WTC11 (cell line): Measurements from ENCODE around the gene PLS1. TPM values are rescaled to one million over a fixed set of nuclear protein-coding genes. Genes with fewer than 3 reads are reported as not detected.

Experiments used
- ATAC-seq: fragments of 200-7000 bp; cut with Tn5 transposase; 2 replicates; pipeline ENCODE4 v1.10.0; 2021; ENCODE audit warnings: mild to moderate bottlenecking, moderate library complexity
- CTCF ChIA-PET: fragments of 300-600 bp; sonication (Branson Sonifier 250); formaldehyde crosslinking; loops from one replicate; lab custom pipeline; 2021; ENCODE audit warnings: antibody characterized with exemption; lab: Charles Lee
- POLR2A ChIA-PET: fragments of 350-600 bp; sonication (Branson Sonifier 250); formaldehyde crosslinking; loops from one replicate; lab custom pipeline; 2021; ENCODE audit warnings: antibody characterized with exemption; lab: Charles Lee
- DNase-seq: peaks from one replicate; pipeline ENCODE4 v3.0.0; 2021; ENCODE audit warnings: low spot score
- H3K27ac Mint-ChIP-seq: 2 replicates; pipeline ENCODE4 v1.8.0; 2021; ENCODE audit warnings: mixed read lengths
- H3K27me3 Mint-ChIP-seq: 2 replicates; pipeline ENCODE4 v1.8.0; 2021; ENCODE audit warnings: low read depth, mild to moderate bottlenecking, moderate library complexity, mixed read lengths
- H3K36me3 Mint-ChIP-seq: 2 replicates; pipeline ENCODE4 v1.8.0; 2021; ENCODE audit warnings: mixed read lengths
- H3K4me1 Mint-ChIP-seq: 2 replicates; pipeline ENCODE4 v1.8.0; 2022; ENCODE audit warnings: mixed read lengths
- H3K4me3 Mint-ChIP-seq: 2 replicates; pipeline ENCODE4 v1.8.0; 2021; ENCODE audit warnings: mild to moderate bottlenecking, moderate library complexity, mixed read lengths
- H3K9me3 Mint-ChIP-seq: 2 replicates; pipeline ENCODE4 v1.8.0; 2021; ENCODE audit warnings: mixed read lengths
- ATF3 ChIP-seq: sonication (generic); formaldehyde crosslinking; conservative IDR thresholded peaks from 2 replicates; pipeline ENCODE4 v1.8.1; 2022; ENCODE audit warnings: mild to moderate bottlenecking, missing genetic modification reagents
- CDX4 ChIP-seq: fragments of 250-450 bp; sonication (Bioruptor Pico); IDR thresholded peaks from 2 replicates; pipeline ENCODE4 v1.9.0; 2021; ENCODE audit warnings: moderate library complexity, mild to moderate bottlenecking, inconsistent platforms, borderline replicate concordance
- CREB1 ChIP-seq: sonication (generic); formaldehyde crosslinking; IDR thresholded peaks from 2 replicates; pipeline ENCODE4 v1.8.0; 2023; ENCODE audit warnings: mild to moderate bottlenecking, missing genetic modification reagents
- E2F1 ChIP-seq: sonication (generic); formaldehyde crosslinking; IDR thresholded peaks from 2 replicates; pipeline ENCODE4 v1.8.0; 2022; ENCODE audit warnings: mild to moderate bottlenecking, missing genetic modification reagents
- ELF4 ChIP-seq: sonication (generic); formaldehyde crosslinking; IDR thresholded peaks from 2 replicates; pipeline ENCODE4 v1.8.1; 2022; ENCODE audit warnings: low read depth, mild to moderate bottlenecking, moderate library complexity, missing genetic modification reagents
- ETV6 ChIP-seq: sonication (generic); formaldehyde crosslinking; IDR thresholded peaks from 2 replicates; pipeline ENCODE4 v1.8.1; 2022; ENCODE audit warnings: mild to moderate bottlenecking, missing genetic modification reagents
- GTF2I ChIP-seq: fragments of 250-450 bp; sonication (Bioruptor Pico); conservative IDR thresholded peaks from 2 replicates; pipeline ENCODE4 v1.4.0; 2021; ENCODE audit warnings: mild to moderate bottlenecking
- NFATC4 ChIP-seq: fragments of 250-450 bp; sonication (Bioruptor Pico); IDR thresholded peaks from 2 replicates; pipeline ENCODE4 v1.9.0; 2021; ENCODE audit warnings: mild to moderate bottlenecking
- NFE2L1 ChIP-seq: sonication (generic); formaldehyde crosslinking; IDR thresholded peaks from 2 replicates; pipeline ENCODE4 v1.8.1; 2023; ENCODE audit warnings: missing genetic modification reagents
- NR1H2 ChIP-seq: sonication (generic); formaldehyde crosslinking; IDR thresholded peaks from 2 replicates; pipeline ENCODE4 v1.9.0; 2021; ENCODE audit warnings: mild to moderate bottlenecking, moderate library complexity, missing genetic modification reagents
- NR2C2 ChIP-seq: sonication (generic); formaldehyde crosslinking; IDR thresholded peaks from 2 replicates; pipeline ENCODE4 v1.8.0; 2022; ENCODE audit warnings: mild to moderate bottlenecking, missing genetic modification reagents
- NR3C1 ChIP-seq: sonication (generic); formaldehyde crosslinking; conservative IDR thresholded peaks from 2 replicates; pipeline ENCODE4 v1.8.1; 2023; ENCODE audit warnings: low read depth, mild to moderate bottlenecking, missing genetic modification reagents
- OVOL2 ChIP-seq: fragments of 250-450 bp; sonication (Bioruptor Pico); IDR thresholded peaks from 2 replicates; pipeline ENCODE4 v1.9.0; 2021; ENCODE audit warnings: mild to moderate bottlenecking, borderline replicate concordance
- PREB ChIP-seq: sonication (generic); formaldehyde crosslinking; IDR thresholded peaks from 2 replicates; pipeline ENCODE4 v1.8.1; 2022; ENCODE audit warnings: mild to moderate bottlenecking, missing genetic modification reagents, moderate library complexity, borderline replicate concordance
- SMAD3 ChIP-seq: sonication (generic); formaldehyde crosslinking; IDR thresholded peaks from 2 replicates; pipeline ENCODE4 v1.8.0; 2022; ENCODE audit warnings: missing genetic modification reagents, mild to moderate bottlenecking, borderline replicate concordance
- SOX15 ChIP-seq: fragments of 250-450 bp; sonication (Bioruptor Pico); IDR thresholded peaks from 2 replicates; pipeline ENCODE4 v1.9.0; 2021; ENCODE audit warnings: mild to moderate bottlenecking
- TEAD1 ChIP-seq: sonication (generic); formaldehyde crosslinking; IDR thresholded peaks from 2 replicates; pipeline ENCODE4 v1.8.0; 2022; ENCODE audit warnings: mild to moderate bottlenecking, missing genetic modification reagents
- ZNF121 ChIP-seq: sonication (generic); formaldehyde crosslinking; IDR thresholded peaks from 2 replicates; pipeline ENCODE4 v1.8.0; 2023; ENCODE audit warnings: missing genetic modification reagents
- ZNF219 ChIP-seq: sonication (generic); formaldehyde crosslinking; IDR thresholded peaks from 2 replicates; pipeline ENCODE4 v1.8.0; 2023; ENCODE audit warnings: missing genetic modification reagents, mild to moderate bottlenecking, borderline replicate concordance
- ZNF416 ChIP-seq: fragments of 250-450 bp; sonication (Bioruptor Pico); IDR thresholded peaks from 2 replicates; pipeline ENCODE4 v1.9.0; 2021; ENCODE audit warnings: mild to moderate bottlenecking, inconsistent platforms
- ZNF423 ChIP-seq: fragments of 250-450 bp; sonication (Bioruptor Pico); IDR thresholded peaks from 2 replicates; pipeline ENCODE4 v2.1.2; 2022; ENCODE audit warnings: mild to moderate bottlenecking, moderate library complexity
- total RNA-seq: library from RNA; stranded (reverse); gene quantifications from 3 replicates; pipeline ENCODE4 v1.2.3, GENCODE V29; 2021

The PLS1 gene
- total RNA-seq, 1 experiment from 2014 or later, result 26.4 TPM

DNA sequence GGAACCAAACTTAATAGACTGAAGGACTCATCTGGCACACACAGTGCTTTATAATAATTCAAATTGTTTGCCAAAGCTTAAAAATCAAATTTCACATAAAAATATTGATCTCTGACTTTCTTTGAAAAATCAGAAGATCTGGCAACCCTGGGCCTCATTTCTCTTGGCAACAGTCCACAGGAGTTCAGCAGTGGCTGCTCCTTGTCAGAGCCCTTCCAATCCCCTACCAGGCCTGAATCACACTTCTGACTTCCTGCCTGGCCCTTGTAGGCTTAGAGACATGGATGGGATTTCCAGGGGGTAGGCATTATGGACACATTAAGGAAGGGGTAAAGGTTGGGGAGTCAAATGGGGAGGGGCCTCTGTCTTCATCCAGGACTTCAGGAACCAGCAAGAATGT lies 55.5 kb downstream of the PLS1 start:
- Mint-ChIP-seq H3K9me3 (no peaks in the 10 kb centered on the region), H3K27ac (no peak overlapping the region), H3K4me3 (no peak overlapping the region), H3K27me3 (no peaks in the 10 kb centered on the region), H3K36me3 (no peaks in the 10 kb centered on the region), H3K4me1 (peaks cover 29% of the 10 kb centered on the region)
- ChIA-PET POLR2A (interaction anchor here (0.6 kb wide), 2 partner anchors 42 to 444 kb away, joined by 4 to 5 read pairs; no protein-coding TSS in a partner anchor), CTCF (no interaction called here)
- ATAC-seq, result no peak
- no peak for DNase-seq
- TF ChIP-seq ZNF416 (CRISPR knock-in tag) (no peak), GTF2I (CRISPR knock-in tag) (no peak), NFATC4 (CRISPR knock-in tag) (no peak), ETV6 (no peak)

GRCh38 chr3:142652826-142653292 lies 56.7 kb downstream of the PLS1 start:
- H3K27me3 Mint-ChIP-seq, result no peaks in the 10 kb centered on the region
- ChIA-PET CTCF (no interaction called here), POLR2A (no interaction called here)
- no peak overlapping the region for H3K27ac Mint-ChIP-seq
- ATAC-seq (no peak), DNase-seq (no peak)
- no peak overlapping the region for H3K4me3 Mint-ChIP-seq
- TF ChIP-seq GTF2I (CRISPR knock-in tag) (no peak), PREB (CRISPR knock-in tag) (no peak), OVOL2 (CRISPR knock-in tag) (no peak), ZNF219 (CRISPR knock-in tag) (no peak), NR2C2 (no peak), ELF4 (CRISPR knock-in tag) (no peak)
- no peaks in the 10 kb centered on the region for H3K36me3 Mint-ChIP-seq
- H3K4me1 Mint-ChIP-seq, result peaks cover 30% of the 10 kb centered on the region
- no peaks in the 10 kb centered on the region for H3K9me3 Mint-ChIP-seq

GRCh38 chr3:142656575-142656974 lies 60.4 kb downstream of the PLS1 start:
- no peaks in the 10 kb centered on the region for H3K36me3 Mint-ChIP-seq
- H3K9me3 Mint-ChIP-seq, result no peaks in the 10 kb centered on the region
- DNase-seq, result no peak
- no peak for TF ChIP-seq ZNF423 (CRISPR knock-in tag)
- no peak for TF ChIP-seq NFE2L1 (CRISPR knock-in tag)
- no peak for TF ChIP-seq CREB1
- TF ChIP-seq ATF3, result no peak
- TF ChIP-seq SMAD3 (CRISPR knock-in tag), result no peak
- TF ChIP-seq NR1H2 (CRISPR knock-in tag), result no peak
- TF ChIP-seq TEAD1 (CRISPR knock-in tag), result no peak
- no peak for TF ChIP-seq NR3C1 (CRISPR knock-in tag)
- no peak for TF ChIP-seq CDX4 (CRISPR knock-in tag)
- TF ChIP-seq ZNF121 (CRISPR knock-in tag), result no peak
- TF ChIP-seq E2F1, result no peak
- no peak for TF ChIP-seq SOX15 (CRISPR knock-in tag)
- ATAC-seq, result no peak
- ChIA-PET CTCF (no interaction called here), POLR2A (no interaction called here)
- H3K27me3 Mint-ChIP-seq, result no peaks in the 10 kb centered on the region
- no peak overlapping the region for H3K27ac Mint-ChIP-seq
- no peak overlapping the region for H3K4me3 Mint-ChIP-seq
- peaks cover 39% of the 10 kb centered on the region for H3K4me1 Mint-ChIP-seq
